ENCODE measurements around the gene LMAN2.
"Not testable (repeated sequence)": the region's sequence is repeated elsewhere in the genome, so short reads cannot be mapped to it uniquely, and the experiment has no call there.

Gene LMAN2

GRCh38 chr5:177378884-177379883 lies 27.7 kb upstream of the LMAN2 start:
- peak; percentile 83 for DNase-seq (ENCODE audit: low spot score)

- DNase-seq (ENCODE audit: low spot score) = no peak
Measured at GRCh38 chr5:177377851-177378776, 26.6 kb upstream of the LMAN2 start.

GRCh38 chr5:177376107-177376506 lies 24.6 kb upstream of the LMAN2 start:
- no peak for DNase-seq (ENCODE audit: low spot score)

- DNase-seq (ENCODE audit: low spot score) = not testable (repeated sequence)
Measured at GRCh38 chr5:177375516-177375915, 24.0 kb upstream of the LMAN2 start.

- DNase-seq (ENCODE audit: low spot score) = no peak
Measured at GRCh38 chr5:177374211-177374610, 22.7 kb upstream of the LMAN2 start.

GRCh38 chr5:177373806-177374205 lies 22.3 kb upstream of the LMAN2 start:
- no peak for DNase-seq (ENCODE audit: low spot score)

GRCh38 chr5:177372910-177373309 lies 21.4 kb upstream of the LMAN2 start:
- no peak for DNase-seq (ENCODE audit: low spot score)

GRCh38 chr5:177372034-177372896 lies 20.8 kb upstream of the LMAN2 start:
- no peak for DNase-seq (ENCODE audit: low spot score)

- no peak for DNase-seq (ENCODE audit: low spot score)
Measured at GRCh38 chr5:177371120-177372033, 19.9 kb upstream of the LMAN2 start.

- peak; percentile 71 for DNase-seq (ENCODE audit: low spot score)
Measured at GRCh38 chr5:177370488-177371119, 19.1 kb upstream of the LMAN2 start.

GRCh38 chr5:177369645-177370440 lies 18.4 kb upstream of the LMAN2 start:
- no peak for DNase-seq (ENCODE audit: low spot score)

- DNase-seq (ENCODE audit: low spot score) = peak; percentile 78
Measured at GRCh38 chr5:177368869-177369644, 17.6 kb upstream of the LMAN2 start.

- DNase-seq (ENCODE audit: low spot score) = no peak
Measured at GRCh38 chr5:177367981-177368868, 16.8 kb upstream of the LMAN2 start.

GRCh38 chr5:177367323-177367848 lies 15.9 kb upstream of the LMAN2 start:
- DNase-seq (ENCODE audit: low spot score) = no peak

GRCh38 chr5:177366528-177367322 lies 15.3 kb upstream of the LMAN2 start:
- DNase-seq (ENCODE audit: low spot score) = peak; percentile 98

GRCh38 chr5:177365845-177366527 lies 14.5 kb upstream of the LMAN2 start:
- DNase-seq (ENCODE audit: low spot score) = no peak

Measured in hepatic stellate cell (primary cell).